Measurements from ENCODE around the gene DCTPP1.
"Not testable (repeated sequence)": the region's sequence is repeated elsewhere in the genome, so short reads cannot be mapped to it uniquely, and the experiment has no call there.

The DCTPP1 gene

GRCh38 chr16:30473231-30474073 lies 43.6 kb upstream of the DCTPP1 start:
- Histone ChIP-seq H3K36me3 (no peaks in the 10 kb centered on the region), H3K27me3 (ENCODE audit: insufficient read depth, low read depth, severe bottlenecking) (no peaks in the 10 kb centered on the region), H3K27ac (no peak overlapping the region), H3K9me3 (ENCODE audit: severe bottlenecking) (no peaks in the 10 kb centered on the region), H3K4me3 (ENCODE audit: low read depth, low read length) (no peak overlapping the region)
- no peak for TF ChIP-seq CTCF (IDR thresholded peaks at IDR 0.05; ENCODE audit: low read depth, low read length)
- no peak for DNase-seq

- no peak for TF ChIP-seq CTCF (IDR thresholded peaks at IDR 0.05; ENCODE audit: low read depth, low read length)
- H3K27ac ChIP-seq, result no peak within 1 kb of the TSS
- no peaks in the 10 kb centered on the region for H3K36me3 ChIP-seq
- H3K27me3 ChIP-seq (ENCODE audit: insufficient read depth, low read depth, severe bottlenecking), result no peaks in the 10 kb centered on the region
- no peak within 1 kb of the TSS for H3K4me3 ChIP-seq (ENCODE audit: low read depth, low read length)
- no peak for DNase-seq
- no peaks in the 10 kb centered on the region for H3K9me3 ChIP-seq (ENCODE audit: severe bottlenecking)
Observed at GRCh38 chr16:30472328-30472942, 42.6 kb upstream of the DCTPP1 start, which contains the start of gene ITGAL. TSS of gene ITGAL (plus strand) at chr16:30472742. CDS start at chr16:30472838, 96 bp downstream.

- Histone ChIP-seq H3K27ac (no peak overlapping the region), H3K9me3 (ENCODE audit: severe bottlenecking) (peaks cover 5% of the 10 kb centered on the region), H3K27me3 (ENCODE audit: insufficient read depth, low read depth, severe bottlenecking) (no peaks in the 10 kb centered on the region), H3K4me3 (ENCODE audit: low read depth, low read length) (no peak overlapping the region), H3K36me3 (no peaks in the 10 kb centered on the region)
- TF ChIP-seq CTCF (IDR thresholded peaks at IDR 0.05; ENCODE audit: low read depth, low read length), result no peak
- DNase-seq, result no peak
Observed at GRCh38 chr16:30470632-30470995, 40.8 kb upstream of the DCTPP1 start.

GRCh38 chr16:30470170-30470512 lies 40.3 kb upstream of the DCTPP1 start:
- Histone ChIP-seq H3K36me3 (no peaks in the 10 kb centered on the region), H3K4me3 (ENCODE audit: low read depth, low read length) (no peak overlapping the region), H3K27ac (no peak overlapping the region), H3K27me3 (ENCODE audit: insufficient read depth, low read depth, severe bottlenecking) (no peaks in the 10 kb centered on the region), H3K9me3 (ENCODE audit: severe bottlenecking) (peaks cover 5% of the 10 kb centered on the region)
- TF ChIP-seq CTCF (IDR thresholded peaks at IDR 0.05; ENCODE audit: low read depth, low read length), result no peak
- DNase-seq, result no peak

GRCh38 chr16:30464078-30464477 lies 34.2 kb upstream of the DCTPP1 start:
- H3K27me3 ChIP-seq (ENCODE audit: insufficient read depth, low read depth, severe bottlenecking), result no peaks in the 10 kb centered on the region
- H3K4me3 ChIP-seq (ENCODE audit: low read depth, low read length), result no peak overlapping the region
- TF ChIP-seq CTCF (IDR thresholded peaks at IDR 0.05; ENCODE audit: low read depth, low read length), result no peak
- no peak overlapping the region for H3K27ac ChIP-seq
- peaks cover 5% of the 10 kb centered on the region for H3K9me3 ChIP-seq (ENCODE audit: severe bottlenecking)
- DNase-seq, result no peak
- H3K36me3 ChIP-seq, result no peaks in the 10 kb centered on the region

GRCh38 chr16:30461426-30461825 lies 31.6 kb upstream of the DCTPP1 start:
- H3K9me3 ChIP-seq (ENCODE audit: severe bottlenecking); H3K36me3 ChIP-seq; H3K27ac ChIP-seq; DNase-seq; H3K27me3 ChIP-seq (ENCODE audit: insufficient read depth, low read depth, severe bottlenecking); H3K4me3 ChIP-seq (ENCODE audit: low read depth, low read length): not testable (repeated sequence)
